CD8-positive, alpha-beta memory T cell (primary cell): ENCODE measurements around the gene MPZ. TPM values are rescaled to one million over a fixed set of nuclear protein-coding genes. Genes with fewer than 3 reads are reported as not detected.

Experiments used
- polyA plus RNA-seq: library from polyadenylated mRNA; unstranded; fragments of 300-500 nt; fragmentation: Illumina TruSeq; gene quantifications from one replicate; pipeline ENCODE4 v1.2.3, GENCODE V29; 2021
- total RNA-seq, 2 experiments: library from RNA; stranded (reverse); gene quantifications; one replicate each; pipeline ENCODE4 v1.2.3, GENCODE V29; 2021

The MPZ gene
- total and polyA plus RNA-seq, 3 experiments from 2014 or later, result 1.8 to 1.9 TPM; not detected in 1

Other genes starting within 250 kb of the MPZ start
- gene ARHGAP30, start 240.1 kb downstream of the MPZ start, total RNA-seq, result 100 to 1,000 TPM; 147 to 149 TPM
- gene ARHGAP30, start 240.1 kb downstream of the MPZ start, polyA plus RNA-seq, result 213 TPM
- under 1 TPM; 0.09 TPM for gene NECTIN4, start 220.4 kb downstream of the MPZ start, total RNA-seq
- gene NECTIN4, start 220.4 kb downstream of the MPZ start, polyA plus RNA-seq, result not detected
- gene KLHDC9, start 211.6 kb downstream of the MPZ start, total RNA-seq, result under 1 TPM; 0.42 to 0.49 TPM
- not detected for gene KLHDC9, start 211.6 kb downstream of the MPZ start, polyA plus RNA-seq
- 100 to 1,000 TPM; 133 to 142 TPM for gene PFDN2, start 191.9 kb downstream of the MPZ start, total RNA-seq
- 96.4 TPM for gene PFDN2, start 191.9 kb downstream of the MPZ start, polyA plus RNA-seq
- gene NIT1, start 191.9 kb downstream of the MPZ start, total RNA-seq, result 10 to 100 TPM; 33.9 to 36.3 TPM
- gene NIT1, start 191.9 kb downstream of the MPZ start, polyA plus RNA-seq, result 16.7 TPM
- 10 to 100 TPM; 41.0 to 41.9 TPM for gene DEDD, start 177.3 kb downstream of the MPZ start, total RNA-seq
- 30.0 TPM for gene DEDD, start 177.3 kb downstream of the MPZ start, polyA plus RNA-seq
- 100 to 1,000 TPM; 109 to 118 TPM for gene UFC1, start 156.0 kb downstream of the MPZ start, total RNA-seq
- 174 TPM for gene UFC1, start 156.0 kb downstream of the MPZ start, polyA plus RNA-seq
- 10 to 100 TPM; 26.1 to 27.4 TPM for gene USP21, start 150.5 kb downstream of the MPZ start, total RNA-seq
- 28.3 TPM for gene USP21, start 150.5 kb downstream of the MPZ start, polyA plus RNA-seq
- gene PPOX, start 143.5 kb downstream of the MPZ start, total RNA-seq, result 10 to 100 TPM; 24.4 to 31.3 TPM
- 17.6 TPM for gene PPOX, start 143.5 kb downstream of the MPZ start, polyA plus RNA-seq
- 10 to 100 TPM; 59.4 to 60.9 TPM for gene B4GALT3, start 132.5 kb downstream of the MPZ start, total RNA-seq
- gene B4GALT3, start 132.5 kb downstream of the MPZ start, polyA plus RNA-seq, result 58.9 TPM
- under 1 TPM; 0.37 to 0.58 TPM for gene ADAMTS4, start 110.9 kb downstream of the MPZ start, total RNA-seq
- 0.17 TPM for gene ADAMTS4, start 110.9 kb downstream of the MPZ start, polyA plus RNA-seq
- gene NDUFS2, start 107.6 kb downstream of the MPZ start, total RNA-seq, result 10 to 100 TPM; 93.5 to 97.1 TPM
- gene NDUFS2, start 107.6 kb downstream of the MPZ start, polyA plus RNA-seq, result 82.1 TPM
- gene FCER1G, start 94.7 kb downstream of the MPZ start, total RNA-seq, result 1 to 10 TPM; 4.1 to 5.1 TPM
- gene FCER1G, start 94.7 kb downstream of the MPZ start, polyA plus RNA-seq, result 19.0 TPM
- not detected for gene APOA2, start 86.3 kb downstream of the MPZ start, total RNA-seq
- gene APOA2, start 86.3 kb downstream of the MPZ start, polyA plus RNA-seq, result not detected
- gene TOMM40L, start 83.9 kb downstream of the MPZ start, total RNA-seq, result 10 to 100 TPM; 24.7 to 26.1 TPM
- gene TOMM40L, start 83.9 kb downstream of the MPZ start, polyA plus RNA-seq, result 6.9 TPM
- gene NR1I3, start 71.8 kb downstream of the MPZ start, total RNA-seq, result not detected
- not detected for gene NR1I3, start 71.8 kb downstream of the MPZ start, polyA plus RNA-seq
- gene PCP4L1, start 51.2 kb downstream of the MPZ start, total RNA-seq, result not detected
- gene PCP4L1, start 51.2 kb downstream of the MPZ start, polyA plus RNA-seq, result not detected
- 100 to 1,000 TPM; 226 to 232 TPM for gene SDHC, start 4.4 kb upstream of the MPZ start, total RNA-seq
- gene SDHC, start 4.4 kb upstream of the MPZ start, polyA plus RNA-seq, result 199 TPM
- gene CFAP126, start 57.9 kb upstream of the MPZ start, total RNA-seq, result not detected
- not detected for gene CFAP126, start 57.9 kb upstream of the MPZ start, polyA plus RNA-seq
- gene FCGR2A, start 195.5 kb upstream of the MPZ start, total RNA-seq, result under 1 TPM; 0.46 to 0.82 TPM
- not detected for gene FCGR2A, start 195.5 kb upstream of the MPZ start, polyA plus RNA-seq
- 1 to 10 TPM in 1 of 2 experiments, under 1 TPM in 1; 0.90 to 1.3 TPM for gene HSPA6, start 214.6 kb upstream of the MPZ start, total RNA-seq
- 1.4 TPM for gene HSPA6, start 214.6 kb upstream of the MPZ start, polyA plus RNA-seq
- 1 to 10 TPM in 1 of 2 experiments, under 1 TPM in 1; 0.58 to 1.1 TPM for gene FCGR3A, start 239.8 kb upstream of the MPZ start, total RNA-seq
- gene FCGR3A, start 239.8 kb upstream of the MPZ start, polyA plus RNA-seq, result 44.6 TPM